HG02943 (cell line): ENCODE results near the gene ZNF723.
"Not testable (repeated sequence)": the region's sequence is repeated elsewhere in the genome, so short reads cannot be mapped to it uniquely, and the experiment has no call there.

Experiments
- ATAC-seq: cut with Tn5 transposase; IDR thresholded peaks from one replicate; pipeline ENCODE4 v1.9.1; 2021; ENCODE audit warnings: mild to moderate bottlenecking, low read depth, moderate library complexity; ENCODE audit not compliant: unreplicated experiment

Gene ZNF723

GRCh38 chr19:22832031-22832762 lies at the start of gene ZNF723:
Gene ZNF723 (plus strand): TSS chr19:22832291. CDS start chr19:22832380, 89 bp downstream.
- no peak for ATAC-seq

- ATAC-seq: no peak
Measured at GRCh38 chr19:22783651-22784410, 48.3 kb upstream of the ZNF723 start, which contains the start of gene ZNF99. Gene ZNF99 (minus strand): TSS chr19:22784151. CDS start chr19:22784016, 135 bp downstream.

GRCh38 chr19:22792863-22793262 lies 39.2 kb upstream of the ZNF723 start:
- not testable (repeated sequence) for ATAC-seq

- no peak for ATAC-seq
Measured at GRCh38 chr19:22797040-22797439, 35.1 kb upstream of the ZNF723 start.

GRCh38 chr19:22806418-22806817 lies 25.7 kb upstream of the ZNF723 start:
- no peak for ATAC-seq

- ATAC-seq: no peak
Measured at GRCh38 chr19:22807061-22807835, 24.8 kb upstream of the ZNF723 start.

GRCh38 chr19:22814124-22814523 lies 18.0 kb upstream of the ZNF723 start:
- no peak for ATAC-seq

GRCh38 chr19:22831211-22831610 lies 880 bp upstream of the ZNF723 start:
- ATAC-seq: no peak

GRCh38 chr19:22857713-22858320 lies 25.7 kb downstream of the ZNF723 start:
- not testable (repeated sequence) for ATAC-seq

GRCh38 chr19:22882797-22883196 lies 50.7 kb downstream of the ZNF723 start:
- no peak for ATAC-seq

GRCh38 chr19:22893855-22894270 lies 61.8 kb downstream of the ZNF723 start:
- no peak for ATAC-seq

GRCh38 chr19:22901431-22902130 lies 69.5 kb downstream of the ZNF723 start:
- no peak for ATAC-seq
